Cardiac fibroblast (primary cell): ENCODE measurements around the gene MATN4.

Experiments used
- DNase-seq, 2 donors: peaks; one replicate each; pipeline versions ENCODE4 v3.0.0 to v3.0.0-alpha.2; 2010; ENCODE audit warnings: low read depth in 2 of 2
- H3K4me3 ChIP-seq, 2 donors: replicated peaks in 1 of 2; 1 replicate in 1 of 2; 2 replicates in 1 of 2; pipeline ENCODE4 v1.5.1; 2011; ENCODE audit warnings: low read depth in 2 of 2, low read length in 2 of 2, mild to moderate bottlenecking in 2 of 2, moderate library complexity in 1 of 2
- CTCF ChIP-seq: IDR thresholded peaks from one replicate; pipeline ENCODE4 v1.5.1; 2011; ENCODE audit warnings: low read depth, mild to moderate bottlenecking, low read length, inconsistent platforms

MATN4 gene

GRCh38 chr20:45340236-45340847 lies 32.2 kb upstream of the MATN4 start:
- no peak for TF ChIP-seq CTCF
- H3K4me3 ChIP-seq: no peak overlapping the region
- DNase-seq: no peak

- H3K4me3 ChIP-seq: no peak overlapping the region
- no peak for TF ChIP-seq CTCF
- DNase-seq: no peak
Observed at GRCh38 chr20:45339799-45340198, 31.7 kb upstream of the MATN4 start.

GRCh38 chr20:45339084-45339483 lies 31.0 kb upstream of the MATN4 start:
- no peak overlapping the region for H3K4me3 ChIP-seq
- TF ChIP-seq CTCF: no peak
- no peak for DNase-seq

- H3K4me3 ChIP-seq: no peak overlapping the region
- no peak for TF ChIP-seq CTCF
- no peak for DNase-seq
Observed at GRCh38 chr20:45338121-45339030, 30.3 kb upstream of the MATN4 start.

GRCh38 chr20:45337367-45338120 lies 29.4 kb upstream of the MATN4 start:
- TF ChIP-seq CTCF: no peak
- peak; percentile 89 to 91 for DNase-seq
- no peak overlapping the region for H3K4me3 ChIP-seq

- DNase-seq: peak; percentile 70 to 92
- no peak for TF ChIP-seq CTCF
- no peak overlapping the region for H3K4me3 ChIP-seq
Observed at GRCh38 chr20:45336530-45337366, 28.6 kb upstream of the MATN4 start.
